ENCODE data around the gene YEATS4.

The YEATS4 gene

GRCh38 chr12:69435644-69436043 lies 76.1 kb downstream of the YEATS4 start:
- peak; percentile 49 for DNase-seq

- no peak for DNase-seq
These were observed 77.5 kb downstream of the YEATS4 start for GRCh38 chr12:69437073-69437472.

- no peak for DNase-seq
These were observed 79.0 kb downstream of the YEATS4 start for GRCh38 chr12:69438539-69438938.

GRCh38 chr12:69440016-69440415 lies 80.5 kb downstream of the YEATS4 start:
- DNase-seq = no peak
